Measurements from ENCODE around the gene METTL15. TPM values are rescaled to one million over a fixed set of nuclear protein-coding genes. Genes with fewer than 3 reads are reported as not detected.

Gene METTL15
- total and polyA plus RNA-seq, 9 donors, result 4.1 to 14.9 (median 11.2) TPM

DNA sequence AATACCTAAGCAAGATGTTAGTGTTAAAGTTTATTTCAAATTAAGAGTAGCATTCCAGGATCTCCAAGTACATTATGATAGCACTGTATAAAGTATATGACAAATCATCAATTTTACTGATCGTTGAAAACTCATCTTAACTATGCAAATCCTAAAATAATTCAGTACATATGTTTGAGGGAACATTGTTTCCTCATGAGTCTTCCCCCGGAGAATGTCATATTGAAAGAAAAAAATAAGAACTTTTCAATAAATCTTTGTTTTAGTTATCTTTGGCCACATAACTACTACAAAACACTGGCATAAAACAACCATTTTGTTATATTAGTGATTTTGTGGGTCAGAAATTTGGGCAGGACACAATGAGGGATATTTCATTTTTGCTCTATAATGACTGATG, 135.4 kb downstream of the METTL15 start:
- H3K36me3 ChIP-seq, result no peaks in the 10 kb centered on the region
- no peak overlapping the region for H3K27ac ChIP-seq
- H3K4me1 ChIP-seq (ENCODE audit: insufficient read depth), result no peaks in the 10 kb centered on the region
- 46 to 49% (median 46%) methylated on average over 2 of the region's 2 CpGs for WGBS, 3 donors
- H3K4me3 ChIP-seq, result no peak overlapping the region
- no peaks in the 10 kb centered on the region for H3K9me3 ChIP-seq
- no peaks in the 10 kb centered on the region for H3K27me3 ChIP-seq
- no peak for TF ChIP-seq POLR2A (IDR thresholded peaks at IDR 0.05)
- TF ChIP-seq, protein P1, sequence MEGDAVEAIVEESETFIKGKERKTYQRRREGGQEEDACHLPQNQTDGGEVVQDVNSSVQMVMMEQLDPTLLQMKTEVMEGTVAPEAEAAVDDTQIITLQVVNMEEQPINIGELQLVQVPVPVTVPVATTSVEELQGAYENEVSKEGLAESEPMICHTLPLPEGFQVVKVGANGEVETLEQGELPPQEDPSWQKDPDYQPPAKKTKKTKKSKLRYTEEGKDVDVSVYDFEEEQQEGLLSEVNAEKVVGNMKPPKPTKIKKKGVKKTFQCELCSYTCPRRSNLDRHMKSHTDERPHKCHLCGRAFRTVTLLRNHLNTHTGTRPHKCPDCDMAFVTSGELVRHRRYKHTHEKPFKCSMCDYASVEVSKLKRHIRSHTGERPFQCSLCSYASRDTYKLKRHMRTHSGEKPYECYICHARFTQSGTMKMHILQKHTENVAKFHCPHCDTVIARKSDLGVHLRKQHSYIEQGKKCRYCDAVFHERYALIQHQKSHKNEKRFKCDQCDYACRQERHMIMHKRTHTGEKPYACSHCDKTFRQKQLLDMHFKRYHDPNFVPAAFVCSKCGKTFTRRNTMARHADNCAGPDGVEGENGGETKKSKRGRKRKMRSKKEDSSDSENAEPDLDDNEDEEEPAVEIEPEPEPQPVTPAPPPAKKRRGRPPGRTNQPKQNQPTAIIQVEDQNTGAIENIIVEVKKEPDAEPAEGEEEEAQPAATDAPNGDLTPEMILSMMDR (IDR thresholded peaks at IDR 0.05), result no peak
- TF ChIP-seq EP300 (IDR thresholded peaks at IDR 0.05), result no peak
- intact Hi-C loops (cut with DNase I), result no loop called here
- no peak for DNase-seq

DNA sequence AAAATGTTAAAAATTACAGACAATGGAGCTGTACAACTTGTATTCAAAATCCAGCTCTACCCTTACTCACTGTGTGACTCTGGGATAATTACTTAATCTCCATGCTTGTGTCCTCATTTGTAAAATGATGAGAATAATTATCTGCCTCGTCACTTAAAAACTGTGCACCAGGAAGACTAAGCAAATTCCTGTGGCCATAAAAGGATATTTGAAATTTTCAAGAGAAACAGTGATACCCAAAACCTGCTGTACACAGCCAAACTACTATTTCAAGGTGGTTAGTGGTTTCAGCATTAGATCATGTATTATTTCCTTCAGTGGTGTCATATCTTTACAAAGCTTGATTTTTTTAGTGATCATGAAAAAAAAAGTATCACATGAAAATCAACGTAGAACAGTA, 136.9 kb downstream of the METTL15 start:
- no peaks in the 10 kb centered on the region for H3K36me3 ChIP-seq
- intact Hi-C loops (cut with DNase I), result no loop called here

GRCh38 chr11:28250192-28250591, 142.0 kb downstream of the METTL15 start:
- intact Hi-C loops (cut with DNase I), result no loop called here

More for the DNA sequence above, 136.9 kb downstream of the METTL15 start:
- Histone ChIP-seq H3K9me3 (no peaks in the 10 kb centered on the region), H3K4me3 (no peak overlapping the region), H3K4me1 (ENCODE audit: insufficient read depth) (no peaks in the 10 kb centered on the region), H3K27ac (no peak overlapping the region), H3K27me3 (no peaks in the 10 kb centered on the region)
- WGBS, 3 donors, result 88 to 91% (median 91%) methylated on average over 2 of the region's 2 CpGs
- no peak for DNase-seq
- TF ChIP-seq, protein P1 (IDR thresholded peaks at IDR 0.05), result no peak
- TF ChIP-seq EP300 (IDR thresholded peaks at IDR 0.05), result no peak
- TF ChIP-seq POLR2A (IDR thresholded peaks at IDR 0.05), result no peak

DNA sequence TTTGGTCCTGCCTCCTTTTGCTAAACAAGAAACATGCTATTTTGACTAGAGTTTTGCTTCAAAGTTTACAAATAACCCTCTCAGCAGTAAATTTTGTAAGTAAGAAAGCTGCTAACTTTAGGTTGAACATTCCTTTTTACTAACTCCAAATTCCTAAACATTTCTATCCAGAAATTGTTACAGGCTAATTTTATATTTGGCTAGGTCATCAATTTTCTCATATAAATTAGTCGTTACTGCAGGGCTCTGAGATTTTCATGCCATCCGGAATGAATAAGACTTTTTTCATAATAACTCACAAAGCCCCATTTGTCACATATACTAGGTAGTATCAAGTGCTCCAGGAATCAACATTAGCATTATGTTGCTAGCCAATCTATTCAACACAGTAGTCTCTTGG, 143.1 kb downstream of the METTL15 start:
- intact Hi-C loops (cut with DNase I), result no loop called here
- no peak overlapping the region for H3K27ac ChIP-seq
- TF ChIP-seq EP300 (IDR thresholded peaks at IDR 0.05) (no peak), POLR2A (IDR thresholded peaks at IDR 0.05) (no peak)
- TF ChIP-seq, protein P1 (IDR thresholded peaks at IDR 0.05), result no peak
- WGBS, 3 donors, result 56 to 63% (median 59%) methylated on average over 2 of the region's 2 CpGs
- no peak for DNase-seq
- H3K4me1 ChIP-seq (ENCODE audit: insufficient read depth), result no peaks in the 10 kb centered on the region
- H3K36me3 ChIP-seq, result no peaks in the 10 kb centered on the region
- no peak overlapping the region for H3K4me3 ChIP-seq
- H3K9me3 ChIP-seq, result peaks cover 0 to 3% of the 10 kb centered on the region in 2 donors
- no peaks in the 10 kb centered on the region for H3K27me3 ChIP-seq

More at GRCh38 chr11:28250192-28250591, 142.0 kb downstream of the METTL15 start:
- Histone ChIP-seq H3K4me1 (ENCODE audit: insufficient read depth) (no peaks in the 10 kb centered on the region), H3K4me3 (no peak overlapping the region), H3K27me3 (no peaks in the 10 kb centered on the region), H3K27ac (no peak overlapping the region), H3K9me3 (no peaks in the 10 kb centered on the region), H3K36me3 (no peaks in the 10 kb centered on the region)
- TF ChIP-seq POLR2A (IDR thresholded peaks at IDR 0.05) (no peak), EP300 (IDR thresholded peaks at IDR 0.05) (no peak)
- TF ChIP-seq, protein P1 (IDR thresholded peaks at IDR 0.05), result no peak
- no peak for DNase-seq

GRCh38 chr11:28257761-28258160, 149.6 kb downstream of the METTL15 start:
- DNase-seq, result no peak
- no peaks in the 10 kb centered on the region for H3K27me3 ChIP-seq
- intact Hi-C loops (cut with DNase I), result no loop called here
- H3K4me1 ChIP-seq (ENCODE audit: insufficient read depth), result no peaks in the 10 kb centered on the region
- no peak for TF ChIP-seq POLR2A (IDR thresholded peaks at IDR 0.05)
- no peak for TF ChIP-seq EP300 (IDR thresholded peaks at IDR 0.05)
- TF ChIP-seq, protein P1 (IDR thresholded peaks at IDR 0.05), result no peak
- no peaks in the 10 kb centered on the region for H3K36me3 ChIP-seq
- no peak overlapping the region for H3K4me3 ChIP-seq
- peaks cover 0 to 3% of the 10 kb centered on the region in 2 donors for H3K9me3 ChIP-seq
- no peak overlapping the region for H3K27ac ChIP-seq

All from ovary (tissue), 9 donors.